Non-pigmented ciliary epithelial cell (primary cell): ENCODE results near the gene HINFP.
A peak's percentile ranks its signal among the peaks of the same experiment; 100 is the strongest.
"Not testable (repeated sequence)": the region's sequence is repeated elsewhere in the genome, so short reads cannot be mapped to it uniquely, and the experiment has no call there.

Experiments
- DNase-seq: peaks from one replicate; pipeline ENCODE4 v3.0.0-alpha.2; 2010; ENCODE audit warnings: low read depth

The HINFP gene

GRCh38 chr11:119155733-119156492, 34.5 kb downstream of the HINFP start:
- DNase-seq = no peak

- no peak for DNase-seq
Observed at GRCh38 chr11:119156496-119156895, 35.1 kb downstream of the HINFP start.

DNA sequence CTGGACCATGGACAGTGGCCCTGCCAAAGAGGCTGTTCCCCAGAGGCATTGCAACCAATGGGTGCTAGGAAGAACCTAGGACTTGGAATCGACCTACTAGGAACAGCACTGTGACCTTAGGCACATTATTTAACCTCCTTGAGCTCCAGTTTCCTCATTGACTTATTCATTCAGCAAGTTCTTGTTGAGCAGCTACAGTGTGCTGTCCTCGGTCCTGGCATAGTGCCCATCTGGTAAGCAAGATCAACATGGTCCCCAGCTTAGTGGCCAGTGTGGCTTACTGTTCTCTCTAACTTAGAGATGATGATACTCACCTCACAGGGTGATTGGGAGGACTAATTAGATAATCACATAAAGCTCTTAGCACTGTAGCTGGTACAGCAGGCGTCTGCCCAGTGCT, 35.7 kb downstream of the HINFP start:
- no peak for DNase-seq

DNA sequence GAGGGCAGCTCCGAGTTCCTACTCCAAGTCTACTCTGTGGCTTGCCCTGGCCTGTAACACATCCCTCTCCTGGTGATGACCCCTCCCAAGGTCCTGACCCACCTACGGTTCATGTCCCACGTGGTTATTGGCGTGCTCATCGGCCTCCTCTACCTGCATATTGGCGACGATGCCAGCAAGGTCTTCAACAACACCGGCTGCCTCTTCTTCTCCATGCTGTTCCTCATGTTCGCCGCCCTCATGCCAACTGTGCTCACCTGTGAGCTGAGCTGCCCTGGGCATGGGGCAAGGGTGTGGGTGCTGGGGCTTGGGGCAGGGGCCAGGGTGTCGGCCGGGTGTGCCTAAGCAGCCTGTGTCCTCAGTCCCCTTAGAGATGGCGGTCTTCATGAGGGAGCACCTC, 37.1 kb downstream of the HINFP start:
- no peak for DNase-seq

GRCh38 chr11:119160151-119160550, 38.8 kb downstream of the HINFP start:
- DNase-seq = no peak

DNA sequence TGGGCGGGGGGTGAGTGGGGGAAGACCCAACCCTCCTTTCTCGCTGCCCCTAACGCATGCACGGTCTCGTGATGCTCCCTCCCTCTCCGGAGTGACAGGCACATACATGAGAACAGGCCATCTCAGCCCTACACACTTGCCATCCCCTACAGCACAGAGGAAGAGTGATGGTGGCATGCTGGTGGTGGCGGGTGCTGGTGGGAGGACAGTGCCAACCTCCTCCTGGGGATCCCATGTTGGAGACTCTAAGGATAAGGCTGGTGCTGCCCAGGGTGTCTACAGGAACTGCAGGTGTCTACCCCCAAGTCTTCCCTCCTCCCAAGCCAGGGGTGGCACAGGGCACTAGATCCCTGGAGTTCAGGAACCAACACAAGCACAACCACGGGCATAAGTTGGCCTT, 40.5 kb downstream of the HINFP start:
- DNase-seq = no peak

GRCh38 chr11:119166368-119167076, 45.1 kb downstream of the HINFP start:
- DNase-seq = peak; percentile 36

- DNase-seq = not testable (repeated sequence)
Observed at GRCh38 chr11:119167077-119167458, 45.7 kb downstream of the HINFP start.

- no peak for DNase-seq
Observed at GRCh38 chr11:119167933-119168332, 46.6 kb downstream of the HINFP start.

DNA sequence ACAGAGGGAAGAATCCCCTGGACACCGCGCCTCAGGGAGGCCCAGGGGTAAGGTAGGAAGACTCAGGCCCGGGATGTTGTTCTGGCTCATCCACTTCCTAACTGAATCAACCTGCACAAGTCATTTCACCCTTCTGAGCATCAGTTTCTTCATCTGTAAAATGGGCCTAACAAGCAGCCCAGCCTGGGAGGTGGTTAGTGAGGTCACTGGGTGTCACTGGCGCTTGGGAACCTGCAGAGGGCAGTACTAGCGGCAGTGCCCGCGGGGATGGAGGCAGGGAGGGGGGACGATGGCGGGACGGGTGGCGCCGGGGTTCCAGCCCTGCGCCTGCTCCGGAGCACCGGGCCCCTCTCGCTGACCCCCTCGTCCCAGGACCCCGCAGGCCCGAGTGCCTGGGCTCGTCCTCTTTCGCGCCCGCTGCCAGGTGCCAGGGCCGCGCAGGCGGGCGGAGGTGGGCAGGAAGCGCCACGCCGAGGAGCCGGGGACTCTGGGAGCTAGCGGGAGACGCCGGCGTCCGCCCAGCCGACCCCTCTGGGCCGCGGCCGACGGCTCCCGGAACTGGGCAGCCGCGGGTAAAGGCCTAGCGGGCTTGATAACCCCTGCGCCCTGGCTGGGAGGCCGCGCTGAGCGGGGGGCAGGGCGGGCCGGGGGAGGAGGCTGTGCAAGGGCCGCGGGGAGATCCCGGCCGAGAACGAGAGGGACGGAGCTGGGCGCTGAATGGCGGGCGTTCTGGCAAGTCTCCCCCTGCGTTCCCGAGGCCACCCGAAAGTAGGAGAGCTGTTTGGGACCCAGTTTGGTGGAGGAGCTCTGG, 47.3 kb downstream of the HINFP start, which contains the start of gene NLRX1:
Gene NLRX1 (plus strand): TSS at position 255 of the 811 bp plus-strand sequence. CDS start 2,679 bp downstream, outside the sequence.
- peak; percentile 41 for DNase-seq

DNA sequence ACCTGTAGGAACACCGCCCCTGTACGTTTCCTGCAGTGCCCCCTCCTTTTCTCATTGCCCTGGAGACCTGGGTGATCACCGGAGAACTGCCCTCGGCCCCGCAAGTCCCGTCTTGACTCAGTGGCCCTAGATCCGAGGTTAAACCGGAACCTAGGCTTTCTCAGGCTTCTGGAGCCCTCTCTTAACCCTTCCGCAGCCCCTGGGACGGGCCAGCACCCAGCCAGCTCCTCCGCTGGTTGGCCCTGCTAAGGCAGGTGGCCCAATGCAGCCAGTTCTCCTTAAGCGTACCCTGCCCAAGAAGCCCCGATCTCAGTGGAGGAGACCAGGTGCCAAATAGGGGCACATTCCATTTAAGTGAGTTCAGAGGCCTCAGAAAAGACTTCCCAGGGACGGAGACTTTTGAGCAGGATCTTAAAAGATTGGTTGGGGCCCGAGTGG, 47.9 kb downstream of the HINFP start:
- DNase-seq = peak; percentile 6

DNA sequence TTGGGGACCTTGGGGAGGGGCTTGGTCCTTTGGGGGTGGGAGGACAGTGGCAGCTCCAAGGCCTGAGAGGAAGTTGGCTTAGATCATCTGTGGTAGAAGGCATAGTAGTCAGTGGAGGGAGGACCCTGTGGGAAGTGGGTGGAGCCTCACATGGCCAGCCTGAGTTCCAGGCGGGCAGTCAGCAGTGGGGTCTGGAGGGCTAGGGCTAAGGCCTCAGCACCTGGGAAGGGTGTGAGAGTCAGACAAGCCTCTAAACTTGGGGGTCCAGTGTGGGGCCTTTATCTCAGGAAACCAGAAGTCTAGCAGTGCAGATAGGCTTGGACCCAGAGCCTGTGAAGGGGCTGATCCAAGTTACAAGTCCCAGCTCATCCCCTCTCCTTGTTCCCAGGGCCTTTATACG, 51.1 kb downstream of the HINFP start:
- DNase-seq = no peak

DNA sequence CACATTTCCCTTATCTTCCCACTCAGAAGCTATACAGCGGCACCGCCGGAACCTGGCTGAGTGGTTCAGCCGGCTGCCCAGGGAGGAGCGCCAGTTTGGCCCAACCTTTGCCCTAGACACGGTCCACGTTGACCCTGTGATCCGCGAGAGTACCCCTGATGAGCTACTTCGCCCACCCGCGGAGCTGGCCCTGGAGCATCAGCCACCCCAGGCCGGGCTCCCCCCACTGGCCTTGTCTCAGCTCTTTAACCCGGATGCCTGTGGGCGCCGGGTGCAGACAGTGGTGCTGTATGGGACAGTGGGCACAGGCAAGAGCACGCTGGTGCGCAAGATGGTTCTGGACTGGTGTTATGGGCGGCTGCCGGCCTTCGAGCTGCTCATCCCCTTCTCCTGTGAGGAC, 52.1 kb downstream of the HINFP start:
- no peak for DNase-seq

- no peak for DNase-seq
Observed at GRCh38 chr11:119175493-119176077, 54.2 kb downstream of the HINFP start.

DNA sequence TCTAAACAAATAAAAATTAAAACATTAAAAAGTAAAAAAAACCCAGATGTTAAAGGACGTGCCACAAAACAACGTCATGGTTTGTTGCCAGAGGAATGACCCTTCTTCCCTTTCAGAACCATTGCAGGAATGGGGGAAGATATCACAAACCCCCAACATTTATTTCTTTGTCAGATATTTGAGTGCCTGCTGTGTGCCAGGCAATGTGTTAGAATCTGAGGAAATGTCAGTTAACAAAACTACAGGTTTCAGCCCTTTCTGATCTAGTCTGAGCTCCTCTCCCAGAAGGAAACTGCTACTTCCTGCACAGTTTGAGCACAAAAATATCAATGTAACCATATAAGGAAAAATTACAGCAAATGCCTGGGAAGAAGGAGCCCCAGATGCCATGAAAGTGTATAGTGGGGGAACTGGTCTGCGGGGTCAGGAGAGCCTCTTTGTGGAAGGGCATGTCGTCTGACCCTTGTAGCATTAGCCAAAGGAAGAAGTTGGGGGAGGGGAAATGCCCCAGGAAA, 56.8 kb downstream of the HINFP start:
- DNase-seq = no peak

DNA sequence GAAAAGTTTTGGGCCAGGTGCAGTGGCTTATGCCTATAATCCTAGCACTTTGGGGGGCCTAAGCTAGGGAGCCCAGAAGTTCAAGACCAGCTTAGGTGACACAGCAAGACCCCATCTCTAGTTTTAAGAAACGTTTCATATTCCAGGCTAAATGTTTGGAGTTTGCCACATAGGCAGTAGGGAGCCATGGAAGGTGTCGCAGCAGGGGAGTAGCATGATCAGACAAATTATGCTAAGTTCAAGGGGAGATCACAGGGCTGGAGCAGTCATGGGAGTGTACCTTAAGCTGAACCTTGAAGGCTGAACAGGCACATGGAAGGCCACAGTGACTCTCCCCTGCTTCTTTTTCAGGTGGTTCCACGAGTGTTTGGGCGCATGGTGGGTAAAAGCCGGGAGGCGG, 58.0 kb downstream of the HINFP start:
- no peak for DNase-seq

- DNase-seq = no peak
Observed at GRCh38 chr11:119179983-119180382, 58.6 kb downstream of the HINFP start.

GRCh38 chr11:119180729-119181676, 59.6 kb downstream of the HINFP start:
- DNase-seq = no peak

GRCh38 chr11:119181677-119182412, 60.5 kb downstream of the HINFP start:
- no peak for DNase-seq

GRCh38 chr11:119184399-119184798, 63.0 kb downstream of the HINFP start:
- not testable (repeated sequence) for DNase-seq
